ENCODE data around the gene PRAC1. TPM values are rescaled to one million over a fixed set of nuclear protein-coding genes. Genes with fewer than 3 reads are reported as not detected.

PRAC1 gene
- total and polyA plus RNA-seq, 2 of the 8 experiments (the other 6 are each of a cell fraction or from before 2014, with no cell fraction given) = not detected

- no peak overlapping the region for H2BK120ac ChIP-seq (replicated peaks; ENCODE audit: low read depth, low read length)
- H3K4ac ChIP-seq (replicated peaks; ENCODE audit: insufficient read length, low read depth, low read length) = no peak overlapping the region
- peaks cover 17 to 21% of the 10 kb centered on the region in 2 experiments for H4K20me1 ChIP-seq (replicated peaks in 1 of 2; ENCODE audit: control insufficient read depth in 1 of 2, insufficient read depth in 2 of 2, low read length in 2 of 2)
- H2AK5ac ChIP-seq (ENCODE audit: low read depth, low read length) = no peak overlapping the region
- peaks cover 7% of the 10 kb centered on the region; the same call in 1 of the 2 replicates for H3K23me2 ChIP-seq (ENCODE audit: low read depth, low read length)
- no peak overlapping the region; the same call in 1 of the 2 replicates for H2BK5ac ChIP-seq (ENCODE audit: low read depth, low read length)
- H3K9ac ChIP-seq (replicated peaks in 1 of 4; ENCODE audit: extremely low read depth in 1 of 4, low read depth in 3 of 4, low read length in 3 of 4) = no peak overlapping the region
- no peak overlapping the region for H3K23ac ChIP-seq (ENCODE audit: insufficient read length)
- no peaks in the 10 kb centered on the region; a peak in 1 of 8 replicates for H3K36me3 ChIP-seq (ENCODE audit: control insufficient read depth in 2 of 4, insufficient read depth in 4 of 4, low read length in 3 of 4)
- H3K4me3 ChIP-seq (ENCODE audit: extremely low read depth in 1 of 4, insufficient read depth in 2 of 4, low read depth in 3 of 4, low read length in 4 of 4) = peak overlapping the region in 3 of 4 experiments; percentile 12 to 49 (median 26); a peak in 4 of 8 replicates
- ChIA-PET CTCF (ENCODE audit: partially characterized antibody) (interaction anchor here (0.9 to 13.5 kb wide), 11 partner anchors 18 to 166 kb away, joined by 3 to 147 read pairs (median 8); no protein-coding TSS in a partner anchor), POLR2A (ENCODE audit: partially characterized antibody) (interaction anchor here (0.6 to 1.1 kb wide), 4 partner anchors 13 to 73 kb away, joined by 3 to 4 read pairs (median 4); no protein-coding TSS in a partner anchor)
- H4K91ac ChIP-seq (replicated peaks; ENCODE audit: insufficient read length, low read length) = no peak overlapping the region
- no peak overlapping the region for H3K27ac ChIP-seq (ENCODE audit: low read depth, low read length)
- no peaks in the 10 kb centered on the region for H3K9me3 ChIP-seq (ENCODE audit: insufficient read depth in 2 of 2, low read depth in 1 of 2, low read length in 1 of 2)
- H2BK15ac ChIP-seq (ENCODE audit: low read length) = no peak overlapping the region
- no peak overlapping the region for H4K5ac ChIP-seq (ENCODE audit: insufficient read length, low read depth, low read length)
- 5% methylated on average over 24 of the region's 24 CpGs; no CpG with 5 or more reads in 1 of the 2 experiments for WGBS, 2 experiments (ENCODE audit: extremely low coverage in 1 of 2, insufficient coverage in 1 of 2, insufficient read length in 1 of 2, insufficient replicate concordance in 2 of 2, low coverage in 1 of 2, low lambda C conversion rate in 2 of 2, missing lambda C conversion rate in 1 of 2)
- H3K4me2 ChIP-seq (ENCODE audit: insufficient read depth in 1 of 2, low read depth in 2 of 2, low read length in 2 of 2) = peak overlapping the region; percentile 65 to 77
- H2AFZ ChIP-seq (ENCODE audit: low read length) = no peak overlapping the region
- H3K79me1 ChIP-seq (ENCODE audit: low read depth, low read length) = no peaks in the 10 kb centered on the region; the same call in 1 of the 2 replicates
- H4K8ac ChIP-seq (ENCODE audit: extremely low read depth, insufficient read depth, low read length) = no peak overlapping the region
- TF ChIP-seq RNF2 (IDR thresholded peaks at IDR 0.05; ENCODE audit: borderline replicate concordance, low read depth, low read length, missing control alignments, poor library complexity, severe bottlenecking) (no peak), TAF1 (IDR thresholded peaks at IDR 0.05; ENCODE audit: low read depth, low read length) (no peak), CBX5 (IDR thresholded peaks at IDR 0.05; ENCODE audit: low read depth, low read length) (no peak), SAP30 (IDR thresholded peaks at IDR 0.05; ENCODE audit: insufficient read depth, insufficient replicate concordance, low read length) (no peak)
- peaks cover 11 to 34% (median 20%) of the 10 kb centered on the region in 4 experiments; a peak in 6 of 7 replicates for H3K4me1 ChIP-seq (replicated peaks in 1 of 4; ENCODE audit: control insufficient read depth in 3 of 4, insufficient read depth in 4 of 4, low read length in 3 of 4)
- H3K27me3 ChIP-seq (replicated peaks in 1 of 4; ENCODE audit: control insufficient read depth in 3 of 4, extremely low read depth in 1 of 4, insufficient read depth in 3 of 4, low read length in 3 of 4) = peaks cover 60 to 90% (median 76%) of the 10 kb centered on the region in 4 experiments
- FAIRE-seq (no peak), DNase-seq (ENCODE audit: low read depth in 1 of 2, low spot score in 2 of 2) (peak in 1 of 2 experiments; percentile 63)
- peak overlapping the region; percentile 50 for H2BK12ac ChIP-seq (ENCODE audit: low read depth, low read length)
- peak overlapping the region; percentile 71; the same call in 1 of the 2 replicates for H3K18ac ChIP-seq (ENCODE audit: extremely low read depth, low read length)
- H3K56ac ChIP-seq (replicated peaks; ENCODE audit: insufficient read length, low read depth, low read length) = no peak overlapping the region
- no peaks in the 10 kb centered on the region for H3K79me2 ChIP-seq (ENCODE audit: control insufficient read depth in 1 of 2, insufficient read depth in 2 of 2, low read length in 2 of 2)
- H3K14ac ChIP-seq (ENCODE audit: insufficient read length) = no peak overlapping the region
- H2BK20ac ChIP-seq (ENCODE audit: low read length) = no peak overlapping the region
Measured at GRCh38 chr17:48718227-48718760, 4.0 kb downstream of the PRAC1 start.
